GM18499 (cell line): ENCODE data around the gene P4HA2.

ENCODE experiments used
- ATAC-seq: cut with Tn5 transposase; IDR thresholded peaks from one replicate; pipeline ENCODE4 v1.9.1; 2021; ENCODE audit warnings: moderate number of reproducible peaks; ENCODE audit not compliant: insufficient read depth, unreplicated experiment

Gene P4HA2

DNA sequence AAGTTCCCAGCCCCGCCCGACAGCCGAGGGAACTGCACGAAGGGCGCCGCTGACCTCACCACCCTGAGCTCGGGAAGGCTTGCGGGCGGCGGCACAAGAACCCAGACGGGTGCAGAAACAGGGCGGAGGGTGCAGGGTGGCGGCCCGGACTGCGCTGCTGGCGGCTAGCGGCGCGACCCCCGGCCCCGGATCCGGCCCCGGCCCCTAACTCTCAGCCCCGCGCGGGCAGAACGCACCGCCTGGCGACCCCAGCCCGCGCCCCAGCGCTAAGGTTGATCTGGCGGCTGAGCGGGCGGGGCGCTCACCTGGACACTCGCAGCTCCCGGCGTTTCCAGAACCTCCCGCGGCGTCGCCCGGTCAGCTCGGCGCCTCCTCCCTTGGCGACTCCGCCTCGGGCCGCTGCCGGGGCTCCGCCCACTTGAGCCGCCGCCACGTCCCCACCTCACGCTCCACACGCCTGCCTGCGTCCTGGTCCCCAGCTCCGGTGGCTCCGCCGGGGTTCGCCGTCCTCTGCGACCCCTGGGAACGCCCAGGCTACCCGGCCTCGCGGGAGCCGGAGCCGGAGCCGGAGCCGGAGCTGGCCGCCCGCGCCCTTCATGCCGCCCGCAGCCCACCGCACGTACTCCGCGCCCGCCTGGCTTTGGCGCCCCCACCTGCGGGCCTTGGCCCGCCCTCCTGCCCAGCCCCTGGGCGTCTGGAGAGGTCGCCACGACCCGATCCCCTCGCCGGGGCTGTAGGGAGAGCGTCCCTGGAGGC is at the start of gene P4HA2:
P4HA2 (minus strand) TSS at position 369 of the 756 bp plus-strand sequence. CDS start 9,227 bp downstream, outside the sequence.
- peak; percentile 40 for ATAC-seq

DNA sequence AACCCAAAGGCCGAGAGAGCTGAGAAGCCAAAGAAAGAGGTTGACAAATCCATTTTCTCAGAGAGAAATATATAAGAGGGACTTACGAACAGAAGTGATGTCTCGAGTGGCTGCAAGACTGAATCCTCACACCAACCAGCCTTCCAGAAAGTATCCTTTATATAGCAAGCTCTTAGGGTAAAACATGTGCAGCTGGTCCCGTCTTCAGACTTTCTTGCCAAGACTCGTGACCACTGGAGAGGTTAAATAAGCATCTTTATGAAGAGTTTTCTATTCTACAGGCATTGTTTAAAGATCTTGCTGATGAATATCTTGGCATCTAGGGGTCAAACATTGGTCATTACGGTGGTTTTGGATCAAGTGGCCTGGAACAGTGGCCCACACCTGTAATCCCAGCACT is 49.6 kb upstream of the P4HA2 start:
- no peak for ATAC-seq

GRCh38 chr5:132275367-132276220 is 47.9 kb upstream of the P4HA2 start:
- no peak for ATAC-seq

GRCh38 chr5:132274050-132274792 is 46.6 kb upstream of the P4HA2 start:
- no peak for ATAC-seq

DNA sequence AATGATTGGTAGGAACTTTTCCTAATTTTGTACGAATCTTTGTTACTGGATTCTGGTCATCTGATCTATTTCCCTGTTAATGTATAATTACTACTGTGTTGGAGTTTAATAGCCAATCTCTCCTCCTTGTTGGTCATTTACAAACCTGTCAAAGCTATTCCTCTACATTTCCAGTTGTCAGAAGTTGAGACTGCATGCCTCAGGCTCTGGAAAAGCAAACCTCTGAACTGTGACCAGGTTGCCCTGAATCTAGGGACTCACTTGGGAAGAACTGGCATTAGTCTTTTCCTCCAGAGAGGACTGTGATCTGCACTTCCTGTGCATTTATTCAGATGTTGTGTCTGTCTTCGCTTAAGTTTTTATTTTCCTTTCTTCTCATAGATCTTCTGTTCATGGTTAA is 46.0 kb upstream of the P4HA2 start:
- ATAC-seq, result no peak

DNA sequence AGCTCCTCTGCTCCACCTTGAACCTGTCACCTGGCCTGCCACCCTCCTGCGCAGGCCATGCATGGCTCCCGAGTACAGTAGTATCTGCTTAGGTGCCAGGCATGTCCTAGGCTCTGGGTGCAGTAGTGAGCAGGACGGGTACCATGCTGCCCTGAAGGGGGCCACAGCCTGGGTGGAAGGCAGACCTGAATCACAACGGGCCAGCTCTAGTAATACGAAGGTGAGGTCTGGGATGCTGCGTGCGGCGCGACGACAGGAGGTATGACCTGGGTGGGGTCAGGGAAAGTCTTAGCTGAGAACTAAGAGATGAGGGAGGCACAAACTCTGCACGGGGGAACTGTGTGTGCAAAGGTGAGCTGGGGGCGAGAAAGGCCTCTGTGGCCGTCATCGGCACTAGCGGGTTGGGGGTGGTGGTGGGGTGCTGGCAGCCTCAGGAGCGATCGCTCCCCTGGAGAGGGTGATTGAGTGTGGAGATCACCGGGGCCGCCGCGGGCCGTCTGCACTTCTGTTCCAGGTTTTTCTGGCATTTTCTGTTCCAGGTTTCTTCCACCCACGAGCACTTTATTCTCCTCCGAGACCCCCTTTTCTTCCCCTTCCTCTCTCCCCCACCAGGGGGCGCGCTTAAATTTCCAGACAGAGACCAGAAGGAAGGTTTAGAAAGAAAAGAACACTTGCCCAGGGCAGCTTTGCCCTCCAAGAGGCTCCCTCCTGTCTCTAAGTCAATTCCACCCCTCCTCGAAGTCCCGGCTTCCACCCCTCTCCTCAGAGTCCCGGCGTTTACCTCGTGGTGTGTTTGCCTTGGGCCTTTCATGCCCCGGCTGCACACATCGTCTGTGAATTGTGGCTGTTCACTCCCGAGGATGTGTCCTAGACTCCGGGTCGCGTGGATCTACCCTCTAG is 44.9 kb upstream of the P4HA2 start:
- ATAC-seq, result no peak

DNA sequence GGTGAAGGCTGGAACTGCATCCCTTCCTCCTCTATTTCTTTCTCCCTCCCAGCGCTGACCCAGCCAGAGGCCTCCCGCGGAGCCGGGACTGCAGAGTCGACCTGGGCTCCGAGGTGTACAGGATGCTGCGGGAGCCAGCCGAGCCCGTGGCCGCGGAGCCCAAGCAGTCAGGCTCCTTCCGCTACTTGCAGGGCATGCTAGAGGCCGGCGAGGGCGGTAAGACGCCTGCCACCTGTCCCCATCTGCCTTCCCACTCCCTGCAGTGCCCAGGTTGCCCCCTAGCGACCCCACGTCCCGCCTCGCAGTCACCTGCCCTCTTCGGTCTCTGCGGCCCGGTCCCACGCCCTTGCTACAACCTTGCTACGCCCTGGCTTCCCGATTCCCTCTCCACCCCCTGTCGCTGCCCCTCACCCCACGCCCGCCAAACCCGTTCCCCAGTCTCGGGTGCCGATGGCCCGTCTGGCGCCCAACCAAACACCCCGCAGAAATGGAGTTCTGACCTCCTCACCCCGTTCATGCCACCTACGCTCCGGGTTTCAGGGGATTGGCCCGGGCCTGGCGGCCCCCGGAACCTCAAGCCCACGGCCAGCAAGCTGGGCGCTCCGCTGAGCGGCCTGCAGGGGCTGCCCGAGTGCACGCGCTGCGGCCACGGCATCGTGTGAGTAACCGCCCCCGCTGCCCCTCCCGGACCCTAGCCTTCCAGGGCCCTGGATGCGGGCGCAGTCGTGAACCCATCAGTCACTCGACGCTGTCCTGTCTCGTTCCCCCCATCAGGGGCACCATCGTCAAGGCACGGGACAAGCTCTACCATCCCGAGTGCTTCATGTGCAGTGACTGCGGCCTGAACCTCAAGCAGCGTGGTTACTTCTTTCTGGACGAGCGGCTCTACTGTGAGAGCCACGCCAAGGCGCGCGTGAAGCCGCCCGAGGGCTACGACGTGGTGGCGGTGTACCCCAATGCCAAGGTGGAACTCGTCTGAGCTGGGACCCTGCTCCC is 43.9 kb upstream of the P4HA2 start:
- no peak for ATAC-seq

- no peak for ATAC-seq
Measured at GRCh38 chr5:132270706-132271105, 43.1 kb upstream of the P4HA2 start.

GRCh38 chr5:132270335-132270665 is 42.6 kb upstream of the P4HA2 start:
- no peak for ATAC-seq

- no peak for ATAC-seq
Measured at GRCh38 chr5:132269635-132270334, 42.1 kb upstream of the P4HA2 start.

DNA sequence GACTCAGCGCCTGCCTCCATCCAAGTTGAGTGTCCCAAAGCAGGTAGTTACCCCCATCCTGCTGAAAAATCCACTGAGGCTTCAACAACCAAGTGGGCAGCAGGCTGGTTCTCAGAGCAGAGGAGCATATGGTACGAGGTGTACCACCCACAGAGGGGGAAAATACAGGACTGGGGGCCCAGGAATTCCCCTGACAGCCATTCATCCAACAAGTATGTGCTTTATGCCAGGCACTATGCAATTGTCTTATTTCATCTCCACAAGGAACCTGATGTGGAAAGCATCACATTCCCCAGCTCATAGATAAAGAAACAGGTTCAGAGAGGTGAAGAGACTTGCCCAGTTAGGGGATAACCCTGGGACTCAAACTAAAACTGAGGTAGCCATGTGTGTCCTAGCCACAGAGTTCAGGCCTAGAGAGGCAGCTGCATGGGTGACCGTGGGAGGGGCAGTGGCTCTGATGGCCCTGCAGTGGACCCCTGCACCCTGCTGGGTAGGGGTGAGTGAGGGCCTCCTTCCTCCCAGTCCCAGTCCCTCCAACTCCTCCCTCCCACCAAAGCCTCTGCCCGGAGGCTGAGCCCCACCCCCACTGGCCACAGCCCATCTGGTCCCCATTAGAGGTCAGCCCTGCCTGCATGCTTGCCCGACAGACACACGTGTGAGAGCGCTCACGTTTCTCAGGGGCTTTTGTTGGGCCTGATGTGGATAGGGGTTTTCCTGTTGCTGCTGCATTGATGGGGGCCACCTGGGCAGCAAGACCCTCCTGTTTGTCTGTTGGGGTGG is 41.3 kb upstream of the P4HA2 start:
- peak; percentile 51 for ATAC-seq

- ATAC-seq, result no peak
Measured at GRCh38 chr5:132267931-132268768, 40.5 kb upstream of the P4HA2 start.

GRCh38 chr5:132267166-132267739 is 39.6 kb upstream of the P4HA2 start:
- ATAC-seq, result no peak

DNA sequence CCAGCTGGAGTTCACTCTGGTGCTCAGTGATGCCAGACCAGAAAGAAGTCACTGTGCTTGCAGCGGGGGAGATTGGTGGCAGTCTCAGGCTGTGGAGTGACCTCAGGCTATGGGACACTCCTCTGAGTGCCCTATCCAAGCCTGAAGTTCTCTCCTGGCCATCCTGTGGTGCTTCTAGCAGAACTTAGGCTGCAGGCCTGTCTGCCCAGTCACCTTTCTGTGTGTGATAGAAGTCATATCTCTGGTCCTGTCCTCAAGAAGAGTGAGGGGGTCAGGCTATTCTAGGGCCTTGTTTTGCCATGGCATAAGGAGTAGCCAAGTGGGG is 39.1 kb upstream of the P4HA2 start:
- ATAC-seq, result no peak

- ATAC-seq, result no peak
Measured at GRCh38 chr5:132266031-132266835, 38.6 kb upstream of the P4HA2 start.
